GM12878 (cell line): ENCODE data around the gene CSMD2. TPM values are rescaled to one million over a fixed set of nuclear protein-coding genes. Genes with fewer than 3 reads are reported as not detected.

Source experiments
- ATAC-seq: fragments of 200-7000 bp; cut with Tn5 transposase; 3 replicates; pipeline ENCODE4 v1.9.1; 2020; ENCODE audit warnings: mild to moderate bottlenecking, moderate library complexity
- BruUV-seq: library from RNA; stranded (reverse); fragments of 400-500 nt; replicated peaks from 2 replicates; lab custom pipeline; 2021; lab: Mats Ljungman, UMichigan
- CTCF ChIA-PET: fragments of 300-600 bp; sonication (Branson Sonifier 250); formaldehyde crosslinking; extraction: SDS; loops from one replicate; lab custom pipeline; 2021; ENCODE audit warnings: inconsistent platforms; lab: Yijun Ruan, JAX
- POLR2A ChIA-PET: fragments of 350-600 bp; formaldehyde crosslinking; extraction: SDS; loops from one replicate; lab custom pipeline; 2021; ENCODE audit warnings: inconsistent platforms; lab: Charles Lee
- RAD21 ChIA-PET: fragments of 300-600 bp; sonication (Branson Sonifier 250); formaldehyde crosslinking; loops from one replicate; lab custom pipeline; 2023; ENCODE audit warnings: antibody characterized with exemption; ENCODE audit not compliant: unreplicated experiment; lab: Charles Lee
- SMC1A ChIA-PET: fragments of 300-600 bp; sonication (Branson Sonifier 250); formaldehyde crosslinking; loops from one replicate; lab custom pipeline; 2023; ENCODE audit not compliant: unreplicated experiment, uncharacterized antibody; lab: Charles Lee
- DNase-seq: peaks from one replicate; pipeline ENCODE4 v3.0.0-alpha.2; 2011; ENCODE audit warnings: low read depth, low spot score
- FAIRE-seq: peaks from 3 replicates; lab custom pipeline; 2011; peaks lifted over from hg19 to GRCh38; lab: Jason Lieb, UNC
- H2AFZ ChIP-seq: 2 replicates; pipeline ENCODE4 v1.6.0; 2011; ENCODE audit warnings: low read depth, low read length, control low read depth; ENCODE audit not compliant: control insufficient read depth
- H3K27ac ChIP-seq: 2 replicates; pipeline ENCODE4 v1.5.1; 2011; ENCODE audit warnings: control low read depth; ENCODE audit not compliant: control insufficient read depth, insufficient read depth
- H3K27me3 ChIP-seq, 2 experiments: replicated peaks in 1 of 2; 2 replicates each; pipeline versions ENCODE4 v1.6.0 to v1.6.1; 2011; ENCODE audit warnings: low read length in 1 of 2; ENCODE audit not compliant: control insufficient read depth in 2 of 2, insufficient read depth in 2 of 2
- H3K36me3 ChIP-seq, 2 experiments: 2 replicates each; pipeline ENCODE4 v1.5.1; 2011; ENCODE audit warnings: low read length in 1 of 2; ENCODE audit not compliant: control insufficient read depth in 2 of 2, insufficient read depth in 2 of 2
- H3K4me1 ChIP-seq: 2 replicates; pipeline ENCODE4 v1.6.1; 2011; ENCODE audit warnings: mild to moderate bottlenecking, low read length, moderate library complexity, mixed read lengths; ENCODE audit not compliant: control insufficient read depth, insufficient read depth
- H3K4me2 ChIP-seq: 2 replicates; pipeline ENCODE4 v1.6.0; 2011; ENCODE audit warnings: control low read depth; ENCODE audit not compliant: control insufficient read depth, insufficient read depth
- H3K4me3 ChIP-seq: fragments of 200-600 bp; sonication (generic); 2 replicates; pipeline ENCODE4 v1.5.1; 2016
- H3K79me2 ChIP-seq: 2 replicates; pipeline ENCODE4 v1.6.0; 2011; ENCODE audit warnings: low read length; ENCODE audit not compliant: control insufficient read depth, insufficient read depth
- H3K9ac ChIP-seq: 2 replicates; pipeline ENCODE4 v1.8.0; 2011; ENCODE audit warnings: low read length, control low read depth, mixed read lengths; ENCODE audit not compliant: control insufficient read depth, insufficient read depth
- H3K9me3 ChIP-seq: replicated peaks from 3 replicates; pipeline ENCODE4 v1.5.1; 2011; ENCODE audit warnings: mild to moderate bottlenecking, low read length; ENCODE audit not compliant: control insufficient read depth, insufficient read depth
- H4K20me1 ChIP-seq: 2 replicates; pipeline ENCODE4 v1.6.0; 2011; ENCODE audit not compliant: control insufficient read depth, insufficient read depth
- CEBPZ ChIP-seq: fragments of 150-350 bp; IDR thresholded peaks from 2 replicates; pipeline ENCODE4 v1.6.1; 2016; ENCODE audit warnings: low read depth, low read length
- GABPA ChIP-seq: IDR thresholded peaks from 2 replicates; pipeline ENCODE4 v1.6.1; 2014; ENCODE audit warnings: antibody characterized with exemption, low read depth, mild to moderate bottlenecking, inconsistent platforms
- MTA3 ChIP-seq: IDR thresholded peaks from 2 replicates; pipeline ENCODE4 v1.6.1; 2012; ENCODE audit warnings: low read length, inconsistent platforms, borderline replicate concordance
- NKRF ChIP-seq: fragments of 450-650 bp; conservative IDR thresholded peaks from 2 replicates; pipeline ENCODE4 v1.6.1; 2017; ENCODE audit warnings: mild to moderate bottlenecking, moderate library complexity
- RB1 ChIP-seq: fragments of 450-650 bp; formaldehyde crosslinking; IDR thresholded peaks from 2 replicates; pipeline ENCODE4 v1.6.1; 2017; ENCODE audit warnings: mild to moderate bottlenecking, borderline replicate concordance
- ZNF592 ChIP-seq: fragments of 450-650 bp; IDR thresholded peaks from 2 replicates; pipeline ENCODE4 v1.6.1; 2017; ENCODE audit warnings: mild to moderate bottlenecking, moderate library complexity
- WGBS: methylation state at CpG from one replicate; pipeline ENCODE4 v1.1.6; 2016; ENCODE audit warnings: low lambda C conversion rate; ENCODE audit not compliant: insufficient replicate concordance, insufficient coverage; ENCODE audit errors: missing lambda C conversion rate; 5-methylcytosine and 5-hydroxymethylcytosine counted together
- in situ Hi-C: fragments of 300-500 bp; cut with MboI; formaldehyde crosslinking; loops from 9 replicates; pipeline ENCODE4 v1.14.3; 2018; ENCODE audit warnings: mixed read lengths
- intact Hi-C: fragments of 100-400 bp; cut with micrococcal nuclease; formaldehyde crosslinking; loops from one replicate; pipeline ENCODE4 v1.14.2; 2022; ENCODE audit not compliant: unreplicated experiment
- polyA plus RNA-seq, 11 experiments: library from polyadenylated mRNA; depleted of rRNA in 4 of 11; unstranded in 6 of 11; stranded (reverse) in 5 of 11; fragments of >200 nt; fragmentation: Nextera tagmentation in 4 of 11; fragmentation: Illumina TruSeq in 1 of 11; extraction: Ambion mirVana in 4 of 11; extraction: Trizol in 1 of 11; gene quantifications; 1 replicate in 1 of 11; 2 replicates in 10 of 11; pipeline versions ENCODE4 v1.2.1 to v1.2.3, GENCODE V29; 2011 to 2016; ENCODE audit warnings: inconsistent platforms in 2 of 11, missing spikeins in 2 of 11, low read depth in 1 of 11
- total RNA-seq, 4 experiments: library from RNA; depleted of rRNA in 3 of 4; stranded (reverse); fragments of >200 nt in 3 of 4; fragmentation: Illumina TruSeq in 1 of 4; extraction: Trizol in 1 of 4; gene quantifications; 2 replicates each; pipeline versions ENCODE4 v1.2.1 to v1.2.3, GENCODE V29; 2013 to 2021

The CSMD2 gene
- total and polyA plus RNA-seq, 10 of the 15 experiments (the other 5 are each of a cell fraction or from before 2014, with no cell fraction given) = under 0.01 TPM; not detected in 9

- TF ChIP-seq NKRF = no peak
- TF ChIP-seq GABPA = no peak
- no peak for TF ChIP-seq MTA3
- no peak for TF ChIP-seq ZNF592
- TF ChIP-seq RB1 = no peak
Measured at GRCh38 chr1:33863779-33864178, 301.3 kb downstream of the CSMD2 start, which contains the start of gene HMGB4 (continued).

GRCh38 chr1:33860671-33861070 lies 304.4 kb downstream of the CSMD2 start:
- no peaks in the 10 kb centered on the region for H4K20me1 ChIP-seq
- DNase-seq (no peak), FAIRE-seq (no peak), ATAC-seq (no peak)
- ChIA-PET RAD21 (no interaction called here), SMC1A (no interaction called here), CTCF (no interaction called here), POLR2A (no interaction called here)
- H3K4me3 ChIP-seq = no peak overlapping the region
- TF ChIP-seq GABPA = no peak
- TF ChIP-seq CEBPZ = no peak
- H3K4me1 ChIP-seq = no peaks in the 10 kb centered on the region
- no peaks in the 10 kb centered on the region for H3K27me3 ChIP-seq
- no peak overlapping the region for H2AFZ ChIP-seq
- 74% methylated on average over 2 of the region's 2 CpGs for WGBS
- no peak overlapping the region for H3K4me2 ChIP-seq
- no peaks in the 10 kb centered on the region for H3K9me3 ChIP-seq
- BruUV-seq = no TSS peak
- H3K79me2 ChIP-seq = no peaks in the 10 kb centered on the region
- no peak overlapping the region for H3K9ac ChIP-seq
- in situ Hi-C loops = no loop called here
- intact Hi-C loops = no loop called here
- H3K36me3 ChIP-seq = no peaks in the 10 kb centered on the region
- no peak overlapping the region for H3K27ac ChIP-seq
